Measurements from ENCODE around the gene ZNF146. TPM values are rescaled to one million over a fixed set of nuclear protein-coding genes. Genes with fewer than 3 reads are reported as not detected.
"Not testable (repeated sequence)": the region's sequence is repeated elsewhere in the genome, so short reads cannot be mapped to it uniquely, and the experiment has no call there.

The ZNF146 gene
- total RNA-seq, 6 donors from 2014 or later, result 25.3 to 68.5 (median 43.2) TPM

DNA sequence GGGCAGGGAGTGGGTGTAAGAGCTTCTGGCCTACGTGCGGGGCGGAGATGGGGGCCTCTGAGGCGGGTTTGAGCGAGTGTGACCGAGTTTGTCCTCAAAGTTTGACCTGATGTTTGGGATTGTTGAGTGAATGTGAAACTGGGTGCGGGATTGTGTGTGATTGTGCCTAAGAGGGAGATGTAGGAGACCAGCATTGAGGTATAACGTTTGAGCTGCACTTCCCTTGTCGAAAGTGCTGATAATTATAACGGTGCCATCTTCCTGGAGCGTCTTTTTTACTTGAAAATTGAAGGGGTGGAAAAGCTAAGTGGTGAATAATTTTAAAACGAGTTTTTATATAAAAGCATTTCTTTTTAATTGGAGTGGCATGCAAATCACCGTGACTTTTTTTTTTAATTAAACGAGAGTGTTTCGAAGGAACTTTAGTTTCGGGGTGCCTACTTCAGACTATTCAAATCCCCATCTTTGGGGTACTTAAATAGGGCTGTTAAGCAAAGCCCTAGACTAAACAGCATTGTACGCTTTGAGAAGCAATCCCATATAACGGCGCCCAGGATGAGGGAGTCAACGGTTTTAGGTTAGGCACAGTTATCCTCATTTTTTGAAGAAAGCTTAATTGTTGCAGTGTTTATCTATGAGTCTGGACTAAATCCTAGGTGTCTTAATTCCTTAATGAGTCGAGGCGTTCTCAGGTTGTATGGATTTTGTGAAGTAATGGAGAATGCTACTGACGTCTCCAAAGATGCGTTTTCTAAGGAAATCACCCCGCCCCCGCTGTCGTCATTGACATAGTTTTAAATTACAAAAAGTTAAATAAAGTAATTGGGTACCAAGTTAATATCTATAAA is 594 bp downstream of the ZNF146 start:
- Histone ChIP-seq H3K27me3 (no peaks in the 10 kb centered on the region), H3K4me3 (peak overlapping the region; percentile 64 to 91 (median 78)), H3K36me3 (peaks cover 0 to 18% (median 4%) of the 10 kb centered on the region in 4 donors), H3K27ac (peak overlapping the region; percentile 88 to 98 (median 96)), H3K4me1 (peaks cover 8 to 23% (median 13%) of the 10 kb centered on the region in 4 donors), H3K9me3 (peaks cover 0 to 3% (median 0%) of the 10 kb centered on the region in 4 donors)
- DNase-seq, result no peak
- 2% methylated on average over 27 of the region's 27 CpGs for WGBS, 2 donors
- no peak for TF ChIP-seq EP300 (IDR thresholded peaks at IDR 0.05)
- TF ChIP-seq POLR2A (IDR thresholded peaks at IDR 0.05), result no peak
- TF ChIP-seq POLR2AphosphoS5 (IDR thresholded peaks at IDR 0.05), result no peak
- TF ChIP-seq, protein P1, sequence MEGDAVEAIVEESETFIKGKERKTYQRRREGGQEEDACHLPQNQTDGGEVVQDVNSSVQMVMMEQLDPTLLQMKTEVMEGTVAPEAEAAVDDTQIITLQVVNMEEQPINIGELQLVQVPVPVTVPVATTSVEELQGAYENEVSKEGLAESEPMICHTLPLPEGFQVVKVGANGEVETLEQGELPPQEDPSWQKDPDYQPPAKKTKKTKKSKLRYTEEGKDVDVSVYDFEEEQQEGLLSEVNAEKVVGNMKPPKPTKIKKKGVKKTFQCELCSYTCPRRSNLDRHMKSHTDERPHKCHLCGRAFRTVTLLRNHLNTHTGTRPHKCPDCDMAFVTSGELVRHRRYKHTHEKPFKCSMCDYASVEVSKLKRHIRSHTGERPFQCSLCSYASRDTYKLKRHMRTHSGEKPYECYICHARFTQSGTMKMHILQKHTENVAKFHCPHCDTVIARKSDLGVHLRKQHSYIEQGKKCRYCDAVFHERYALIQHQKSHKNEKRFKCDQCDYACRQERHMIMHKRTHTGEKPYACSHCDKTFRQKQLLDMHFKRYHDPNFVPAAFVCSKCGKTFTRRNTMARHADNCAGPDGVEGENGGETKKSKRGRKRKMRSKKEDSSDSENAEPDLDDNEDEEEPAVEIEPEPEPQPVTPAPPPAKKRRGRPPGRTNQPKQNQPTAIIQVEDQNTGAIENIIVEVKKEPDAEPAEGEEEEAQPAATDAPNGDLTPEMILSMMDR (IDR thresholded peaks at IDR 0.05), result no peak
- no peak for ATAC-seq (ENCODE audit: low FRiP score in 2 of 2)

DNA sequence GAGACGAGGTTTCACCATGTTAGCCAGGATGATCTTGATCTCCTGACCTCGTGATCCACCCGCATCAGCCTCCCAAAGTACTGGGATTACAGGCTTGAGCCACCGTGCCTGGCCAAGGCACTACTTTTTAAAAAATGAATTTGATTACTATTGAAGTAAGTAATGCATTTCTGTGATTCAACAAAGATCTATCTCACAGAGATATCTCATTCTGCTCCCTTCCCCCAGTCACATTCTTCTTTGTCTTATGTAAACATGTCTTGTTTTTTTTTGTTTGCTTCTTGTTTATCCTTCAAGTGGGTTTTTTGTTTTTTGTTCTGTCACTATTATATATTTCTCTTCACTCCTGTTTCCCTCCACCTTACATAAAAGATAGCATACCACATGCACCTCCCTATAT is 6.6 kb downstream of the ZNF146 start:
- 83 to 88% methylated on average over 4 of the region's 4 CpGs for WGBS, 2 donors
- Histone ChIP-seq H3K4me3 (no peak overlapping the region), H3K27ac (no peak overlapping the region), H3K27me3 (no peaks in the 10 kb centered on the region), H3K36me3 (peaks cover under 1 to 61% (median 23%) of the 10 kb centered on the region in 4 donors), H3K9me3 (peaks cover 0 to 18% (median 5%) of the 10 kb centered on the region in 4 donors), H3K4me1 (peaks cover 7 to 25% (median 18%) of the 10 kb centered on the region in 4 donors)
- ATAC-seq (ENCODE audit: low FRiP score in 2 of 2), result no peak
- no peak for DNase-seq
- TF ChIP-seq, protein P1 (IDR thresholded peaks at IDR 0.05), result no peak
- TF ChIP-seq POLR2AphosphoS5 (IDR thresholded peaks at IDR 0.05), result no peak
- TF ChIP-seq POLR2A (IDR thresholded peaks at IDR 0.05), result no peak
- no peak for TF ChIP-seq EP300 (IDR thresholded peaks at IDR 0.05)

DNA sequence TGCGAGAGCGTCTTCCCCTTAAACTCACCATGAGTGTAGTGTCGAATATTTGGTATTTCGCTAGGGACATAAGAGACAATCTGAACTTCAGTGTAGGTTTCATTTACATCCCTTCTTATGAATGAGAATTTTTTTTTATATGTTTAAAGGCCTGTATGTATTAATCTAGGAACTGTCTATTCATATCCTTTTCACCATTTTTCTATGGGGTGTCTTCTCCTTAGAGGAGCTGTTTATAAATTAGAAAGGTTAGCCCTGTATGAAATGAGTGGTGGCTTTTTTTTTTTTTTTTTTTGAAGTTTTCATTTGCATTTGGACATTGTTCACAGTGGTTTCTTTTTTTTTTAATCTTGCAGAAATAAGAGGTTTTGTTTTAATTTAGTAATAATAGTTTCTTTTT is 7.6 kb downstream of the ZNF146 start:
- 94 to 95% methylated on average over 4 of the region's 4 CpGs for WGBS, 2 donors
- H3K4me1 ChIP-seq, result peaks cover 7 to 24% (median 15%) of the 10 kb centered on the region in 4 donors
- H3K27ac ChIP-seq, result no peak overlapping the region
- ATAC-seq (ENCODE audit: low FRiP score in 2 of 2), result no peak
- TF ChIP-seq POLR2A (IDR thresholded peaks at IDR 0.05), result no peak
- no peak for TF ChIP-seq POLR2AphosphoS5 (IDR thresholded peaks at IDR 0.05)
- no peak for TF ChIP-seq EP300 (IDR thresholded peaks at IDR 0.05)
- TF ChIP-seq, protein P1 (IDR thresholded peaks at IDR 0.05), result no peak
- no peaks in the 10 kb centered on the region for H3K27me3 ChIP-seq
- no peak overlapping the region for H3K4me3 ChIP-seq
- DNase-seq, result no peak
- peaks cover 4 to 72% (median 33%) of the 10 kb centered on the region in 4 donors for H3K36me3 ChIP-seq
- peaks cover 0 to 28% (median 11%) of the 10 kb centered on the region in 4 donors for H3K9me3 ChIP-seq

DNA sequence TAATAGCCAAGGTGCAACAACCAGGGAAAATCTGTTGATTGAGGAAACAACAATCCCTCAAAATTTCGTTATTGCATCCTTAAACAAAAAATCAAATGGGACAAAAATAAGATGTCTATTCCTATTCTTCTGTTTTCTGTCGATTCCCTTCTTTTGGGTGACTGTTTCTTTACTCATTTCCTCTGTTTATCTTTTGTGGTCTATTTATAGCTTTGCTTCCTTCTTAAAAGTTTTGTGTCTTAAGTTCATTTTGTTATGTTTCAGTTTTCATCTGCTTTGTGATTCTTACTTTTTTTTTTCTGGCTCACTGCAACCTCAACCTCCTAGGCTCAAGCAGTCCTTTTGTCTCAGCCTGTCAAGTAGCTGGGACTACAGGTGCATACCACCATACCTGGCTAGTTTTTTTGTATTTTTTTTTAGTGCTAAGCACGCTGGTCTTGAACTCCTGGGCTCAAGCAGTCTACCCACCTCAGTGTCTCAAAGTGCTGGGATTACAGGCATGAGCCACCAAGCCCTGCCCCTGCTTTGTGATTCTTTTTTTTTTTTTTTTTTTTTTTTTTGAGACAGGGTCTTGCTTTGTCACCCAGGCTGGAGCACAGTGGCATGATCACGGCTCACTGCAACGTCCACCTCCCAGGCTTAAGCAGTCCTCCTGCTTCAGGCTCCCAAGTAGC is 10.4 kb downstream of the ZNF146 start:
- WGBS, 2 donors, result 51 to 54% methylated on average over 5 of the region's 5 CpGs
- Histone ChIP-seq H3K36me3 (peaks cover 23 to 83% (median 54%) of the 10 kb centered on the region in 4 donors), H3K27ac (peak overlapping the region in 2 of 4 donors; percentile 38 to 45), H3K4me1 (peaks cover 7 to 24% (median 15%) of the 10 kb centered on the region in 4 donors), H3K27me3 (no peaks in the 10 kb centered on the region), H3K4me3 (no peak overlapping the region), H3K9me3 (peaks cover 0 to 35% (median 28%) of the 10 kb centered on the region in 4 donors)
- DNase-seq, result no peak
- ATAC-seq (ENCODE audit: low FRiP score in 2 of 2), result no peak
- TF ChIP-seq, protein P1 (IDR thresholded peaks at IDR 0.05), result no peak
- no peak for TF ChIP-seq POLR2A (IDR thresholded peaks at IDR 0.05)
- no peak for TF ChIP-seq EP300 (IDR thresholded peaks at IDR 0.05)
- no peak for TF ChIP-seq POLR2AphosphoS5 (IDR thresholded peaks at IDR 0.05)

GRCh38 chr19:36233626-36234025 is 18.7 kb downstream of the ZNF146 start:
- H3K4me3 ChIP-seq; H3K4me1 ChIP-seq; ATAC-seq (ENCODE audit: low FRiP score in 2 of 2); H3K27me3 ChIP-seq; H3K27ac ChIP-seq; DNase-seq: not testable (repeated sequence)
- peaks cover 67 to 100% (median 88%) of the 10 kb centered on the region in 4 donors for H3K36me3 ChIP-seq
- peaks cover 6 to 88% (median 75%) of the 10 kb centered on the region in 4 donors for H3K9me3 ChIP-seq
- 80 to 85% methylated on average over 7 of the region's 7 CpGs for WGBS, 2 donors

Measured in upper lobe of left lung (tissue), 6 donors.